Epithelial cell of prostate (primary cell): ENCODE measurements around the gene SELENOM.
A peak's percentile ranks its signal among the peaks of the same experiment; 100 is the strongest.

Experiments
- DNase-seq: peaks from one replicate; pipeline ENCODE4 v3.0.0-alpha.2; 2011; ENCODE audit warnings: low read depth, low spot score
- H3K27ac ChIP-seq: fragments of 450-650 bp; 2 replicates; pipeline ENCODE4 v1.5.1; 2017; ENCODE audit warnings: mild to moderate bottlenecking

Gene SELENOM

DNA sequence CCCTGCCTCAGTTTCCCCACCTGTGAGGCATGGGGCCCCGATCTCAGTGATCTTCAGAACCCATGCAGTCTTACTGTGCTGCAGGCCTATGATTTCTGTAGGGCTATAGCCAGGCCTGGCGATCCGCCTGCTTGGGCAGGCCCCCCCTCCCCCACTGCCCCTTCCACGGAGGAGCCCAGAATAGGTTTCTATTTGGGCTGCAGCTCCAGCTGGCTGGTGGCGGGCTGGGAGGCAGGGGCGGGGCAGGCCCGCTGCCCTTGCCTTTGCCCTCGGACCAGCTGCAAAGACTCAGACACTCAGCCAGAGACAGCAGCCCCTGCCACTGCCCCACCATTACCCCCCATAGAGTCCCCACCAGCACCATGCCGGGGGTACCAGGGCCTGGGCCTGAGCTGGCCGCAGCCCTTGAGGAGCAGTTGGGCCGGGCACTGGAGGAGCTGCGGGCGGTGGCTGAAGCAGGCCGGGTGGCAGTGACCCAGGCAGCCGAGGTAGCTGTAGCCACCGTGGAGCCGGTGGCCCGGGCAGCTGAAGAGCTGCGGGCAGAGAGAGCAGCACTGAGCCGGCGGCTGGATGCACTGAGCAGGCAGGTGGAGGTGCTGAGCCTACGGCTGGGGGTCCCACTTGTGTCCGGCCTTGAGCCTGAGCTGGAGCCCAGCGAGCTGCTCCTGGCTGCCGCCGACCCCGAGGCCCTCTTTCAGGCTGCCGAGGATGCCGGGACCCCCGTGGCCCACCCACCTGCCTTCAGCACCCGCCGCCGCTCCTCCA lies 14.1 kb downstream of the SELENOM start:
- DNase-seq: no peak
- no peak overlapping the region for H3K27ac ChIP-seq

DNA sequence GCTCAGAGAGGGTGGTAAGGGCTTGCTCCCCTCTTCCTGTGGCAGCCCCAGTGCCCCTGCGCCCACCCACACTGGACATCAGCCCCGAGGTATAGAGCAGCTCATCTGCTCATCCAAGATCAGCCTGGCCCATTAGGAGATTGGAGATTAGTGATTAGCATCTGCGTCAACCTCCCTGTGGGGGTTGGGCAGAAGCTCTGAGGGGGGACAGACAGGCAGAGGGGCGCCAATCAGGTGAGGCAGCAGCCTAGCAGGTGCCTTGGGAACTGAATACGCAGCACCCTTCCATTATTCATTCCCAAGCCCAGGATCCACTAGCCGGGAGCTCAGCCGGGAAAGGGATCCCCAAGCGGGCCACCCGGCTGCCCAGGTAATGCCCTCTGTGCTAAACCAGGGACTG lies 15.2 kb downstream of the SELENOM start:
- H3K27ac ChIP-seq: no peak overlapping the region
- no peak for DNase-seq

- no peak overlapping the region for H3K27ac ChIP-seq
- DNase-seq: no peak
Observed at GRCh38 chr22:31091106-31091975, 16.0 kb downstream of the SELENOM start.

DNA sequence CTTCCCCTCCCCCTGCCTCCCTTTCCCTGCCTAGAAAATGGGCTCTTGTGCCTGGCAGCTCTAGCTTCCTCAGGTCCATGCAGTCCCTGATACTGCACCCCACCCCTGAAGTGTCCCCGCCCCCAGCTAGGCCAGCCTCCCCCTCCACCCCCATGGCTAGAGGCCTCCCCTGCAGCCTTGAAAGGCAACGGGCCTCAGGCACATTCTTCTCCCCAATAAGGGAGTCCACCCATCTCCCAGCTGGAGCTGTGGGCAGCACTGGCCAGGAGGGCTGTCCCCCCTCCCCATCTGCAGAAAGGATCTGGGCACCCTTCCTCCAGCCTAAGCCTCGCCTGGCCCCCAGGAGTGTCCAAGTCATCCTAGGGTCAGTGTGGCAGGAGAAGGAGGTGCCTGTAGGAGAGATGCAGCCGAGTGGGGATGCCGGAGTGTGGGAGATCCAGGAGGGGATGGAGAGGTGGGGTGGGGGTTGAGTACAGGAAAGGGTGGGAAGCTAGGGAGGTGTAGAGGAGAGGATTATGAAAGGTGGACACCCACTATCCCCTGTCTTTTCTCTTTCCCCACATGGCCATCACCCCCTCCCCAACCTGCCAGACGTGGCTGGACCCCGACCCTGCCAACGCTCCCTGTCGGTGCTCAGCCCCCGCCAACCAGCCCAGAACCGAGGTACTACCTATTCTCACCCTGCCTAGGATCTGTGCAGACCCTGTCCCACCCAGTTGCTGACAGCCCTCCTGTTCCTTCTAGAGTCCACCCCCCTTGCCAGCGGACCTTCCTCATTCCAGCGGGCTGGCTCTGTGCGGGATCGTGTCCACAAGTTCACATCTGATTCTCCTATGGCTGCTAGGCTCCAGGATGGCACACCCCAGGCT lies 16.9 kb downstream of the SELENOM start:
- H3K27ac ChIP-seq: no peak overlapping the region
- DNase-seq: no peak

GRCh38 chr22:31089160-31090100 lies 17.9 kb downstream of the SELENOM start:
- H3K27ac ChIP-seq: no peak overlapping the region
- DNase-seq: no peak

DNA sequence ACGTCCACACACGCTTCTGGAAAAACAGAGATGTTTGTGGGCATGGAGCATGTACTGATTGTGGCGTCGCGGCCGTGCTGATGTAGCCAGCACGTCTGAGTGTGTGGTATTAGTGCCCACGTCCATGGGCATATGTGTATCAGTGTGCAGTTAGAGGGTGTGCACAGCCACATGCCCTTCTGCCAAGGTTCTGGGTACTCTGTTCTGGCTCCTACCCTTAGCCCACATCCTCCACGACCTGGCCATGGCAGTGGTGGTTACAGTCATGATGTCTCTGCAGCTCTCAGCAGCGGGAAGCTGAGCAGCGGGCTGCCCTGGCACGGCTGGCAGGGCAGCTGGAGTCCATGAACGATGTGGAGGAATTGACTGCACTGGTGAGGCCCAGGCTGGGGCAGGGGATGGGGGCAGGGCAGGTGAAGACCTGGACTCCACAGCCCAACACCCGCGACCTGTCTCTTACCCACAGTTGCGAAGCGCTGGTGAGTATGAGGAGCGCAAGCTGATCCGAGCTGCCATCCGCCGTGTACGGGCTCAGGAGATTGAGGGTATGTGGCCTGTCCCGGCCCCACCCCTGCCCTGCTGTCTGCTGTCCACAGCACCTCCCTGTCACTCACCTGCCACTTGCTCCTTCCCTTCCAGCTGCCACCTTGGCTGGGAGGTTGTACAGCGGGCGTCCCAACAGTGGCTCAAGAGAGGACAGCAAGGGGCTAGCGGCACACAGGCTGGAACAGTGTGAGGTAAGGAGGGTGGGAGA lies 19.0 kb downstream of the SELENOM start:
- no peak overlapping the region for H3K27ac ChIP-seq
- DNase-seq: no peak

GRCh38 chr22:31087744-31088215 lies 19.6 kb downstream of the SELENOM start:
- H3K27ac ChIP-seq: no peak overlapping the region
- DNase-seq: no peak

DNA sequence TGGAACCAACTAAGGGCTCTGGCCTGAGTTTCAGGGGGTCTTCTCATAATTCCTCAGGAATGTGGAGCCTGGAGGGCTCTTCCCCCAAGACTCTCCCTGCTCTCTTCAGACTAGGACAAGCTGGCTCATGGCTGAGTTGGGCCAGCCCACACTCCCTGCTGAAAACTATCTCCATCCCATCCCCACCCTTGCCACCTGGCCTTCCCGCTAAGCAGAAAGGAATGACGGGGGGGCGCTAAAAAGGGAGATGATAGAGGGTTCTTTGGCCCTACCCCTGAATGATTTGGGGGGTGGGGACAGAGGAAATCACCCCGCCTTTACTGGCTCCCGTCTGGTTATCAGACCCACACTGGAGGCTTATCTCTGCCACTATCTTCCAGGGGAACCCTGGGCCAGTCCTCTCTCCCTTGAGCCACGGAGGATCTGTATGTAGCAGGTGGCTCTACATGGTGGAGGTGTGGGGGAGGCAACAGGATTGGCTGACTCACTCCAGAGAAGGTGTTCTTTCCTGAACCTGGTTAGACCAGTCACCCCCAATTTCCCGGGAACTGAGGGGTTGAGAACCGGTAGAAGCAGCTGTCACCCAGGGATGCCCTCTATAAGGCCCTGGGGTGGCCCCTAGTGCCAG lies 20.6 kb downstream of the SELENOM start:
- no peak for DNase-seq
- H3K27ac ChIP-seq: peak overlapping the region; percentile 96

GRCh38 chr22:31085928-31086327 lies 21.4 kb downstream of the SELENOM start:
- no peak for DNase-seq
- H3K27ac ChIP-seq: peak overlapping the region; percentile 96

- peak overlapping the region; percentile 96 for H3K27ac ChIP-seq
- DNase-seq: no peak
Observed at GRCh38 chr22:31085493-31085824, 21.9 kb downstream of the SELENOM start.

DNA sequence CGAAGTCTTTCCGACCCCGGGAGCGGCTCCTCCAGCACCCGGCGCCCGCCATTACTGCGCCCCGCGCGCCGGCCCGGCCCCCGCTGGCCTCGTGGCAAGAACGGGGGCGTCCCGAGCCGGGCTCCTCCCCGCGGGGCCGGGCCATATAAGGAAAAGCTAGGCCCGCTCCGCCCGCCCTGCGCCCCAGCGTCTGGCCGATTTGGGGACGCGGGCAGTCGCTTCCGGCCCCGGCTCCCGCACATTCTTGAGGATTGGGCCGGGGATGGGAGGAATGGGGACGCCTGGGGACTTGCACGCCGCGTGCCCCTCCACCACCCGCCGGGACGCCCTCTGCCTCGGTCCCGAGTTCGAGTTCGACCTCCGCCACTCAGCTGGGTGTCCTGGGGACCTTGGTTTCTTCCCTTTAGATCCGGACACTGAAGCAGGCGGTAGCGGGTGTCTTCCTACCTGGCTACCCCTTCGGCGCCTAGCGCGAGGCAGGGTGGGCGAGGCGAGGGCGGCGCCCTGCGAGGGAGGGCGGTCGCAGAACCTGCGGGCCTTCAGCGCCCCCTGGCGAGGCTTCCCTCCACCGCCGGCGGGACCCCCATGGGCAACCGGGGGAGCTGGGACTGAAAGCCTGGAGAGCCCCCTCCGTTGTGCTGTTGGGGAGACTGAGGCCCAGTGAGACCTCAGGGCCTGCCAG lies 22.4 kb downstream of the SELENOM start:
- no peak for DNase-seq
- H3K27ac ChIP-seq: peak overlapping the region; percentile 96

DNA sequence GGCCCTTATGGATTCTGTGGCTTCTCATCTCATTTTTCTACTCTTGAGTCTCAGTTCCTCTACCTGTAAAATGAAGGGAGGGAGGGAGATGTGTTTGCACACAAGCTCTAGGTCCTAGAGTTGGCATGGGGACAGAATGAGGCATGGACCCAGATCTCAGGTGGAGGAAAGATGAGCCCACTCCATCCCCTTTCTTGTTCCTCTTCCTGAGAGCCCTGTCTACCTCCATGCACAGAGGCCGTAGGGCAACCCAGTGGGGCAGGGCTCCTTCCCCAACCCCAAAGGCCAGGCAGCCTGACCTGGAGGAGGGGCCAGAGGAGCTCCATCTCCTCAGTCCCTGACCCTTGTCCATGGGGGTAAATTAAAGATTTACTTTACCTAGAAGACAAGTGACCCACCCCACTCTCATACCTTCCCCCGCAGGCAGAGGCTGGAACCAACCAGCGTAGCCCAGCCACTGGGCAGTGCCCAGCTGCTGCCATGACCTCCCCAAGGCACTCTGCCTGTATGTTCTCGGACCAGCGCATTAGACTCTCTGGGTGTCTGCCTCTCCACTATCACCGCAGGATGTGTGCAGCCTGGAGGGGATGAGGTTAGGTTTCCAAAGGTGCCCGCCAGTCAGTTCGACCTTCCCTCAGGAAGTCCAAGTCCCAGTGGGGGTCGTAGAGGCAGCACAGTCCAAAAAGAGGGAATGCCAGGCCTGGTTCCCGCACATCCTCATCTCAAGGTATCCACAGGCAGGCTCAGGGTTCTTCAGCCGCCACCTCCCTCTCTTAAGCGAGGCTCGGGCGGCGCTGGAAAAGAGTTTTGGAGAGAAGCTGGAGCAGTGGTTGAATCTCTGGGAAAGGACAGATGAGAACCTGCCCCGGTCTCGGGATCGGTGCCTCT lies 23.2 kb downstream of the SELENOM start:
- H3K27ac ChIP-seq: peak overlapping the region; percentile 96
- DNase-seq: no peak

GRCh38 chr22:31083377-31083768 lies 24.0 kb downstream of the SELENOM start:
- H3K27ac ChIP-seq: peak overlapping the region; percentile 96
- DNase-seq: no peak

- H3K27ac ChIP-seq: peak overlapping the region; percentile 96
- DNase-seq: no peak
Observed at GRCh38 chr22:31082606-31083376, 24.6 kb downstream of the SELENOM start.

GRCh38 chr22:31081963-31082605 lies 25.3 kb downstream of the SELENOM start:
- H3K27ac ChIP-seq: peak overlapping the region; percentile 96
- DNase-seq: no peak
